ENCODE measurements around the gene ANKS1B. TPM values are rescaled to one million over a fixed set of nuclear protein-coding genes. Genes with fewer than 3 reads are reported as not detected.

Gene ANKS1B
- total RNA-seq, 1 experiment from 2014 or later = 0.54 TPM

- Histone ChIP-seq H3K9me2 (ENCODE audit: insufficient read depth) (no peaks in the 10 kb centered on the region), H2AFZ (ENCODE audit: low read depth, low read length, poor library complexity, severe bottlenecking) (no peak overlapping the region), H3K4me3 (replicated peaks in 1 of 2; ENCODE audit: low read depth in 1 of 2, low read length in 2 of 2) (no peak overlapping the region), H3K4me1 (ENCODE audit: control insufficient read depth in 1 of 2, insufficient read depth in 2 of 2, low read length in 2 of 2) (no peaks in the 10 kb centered on the region), H3K27ac (ENCODE audit: low read depth, low read length) (no peak overlapping the region), H3K27me3 (ENCODE audit: insufficient read depth, low read length) (no peaks in the 10 kb centered on the region), H3K36me3 (ENCODE audit: control insufficient read depth in 1 of 2, insufficient read depth in 2 of 2, low read length in 2 of 2) (no peaks in the 10 kb centered on the region), H4K20me1 (ENCODE audit: insufficient read depth) (no peaks in the 10 kb centered on the region), H3K9ac (ENCODE audit: low read length) (no peak overlapping the region), H3K4me2 (ENCODE audit: low read length) (no peak overlapping the region), H3K9me3 (ENCODE audit: control insufficient read depth in 1 of 2, insufficient read depth in 1 of 2, low read depth in 1 of 2, low read length in 2 of 2) (no peaks in the 10 kb centered on the region), H3K79me2 (ENCODE audit: insufficient read depth, low read length) (no peaks in the 10 kb centered on the region)
- ChIA-PET RAD21 (ENCODE audit: low non-redundant PET in 1 of 2, low total read pairs in 2 of 2, uncharacterized antibody in 2 of 2, unreplicated experiment in 2 of 2) (no interaction called here), CTCF (no interaction called here), POLR2A (no interaction called here)
- BruUV-seq (replicated peaks) = no TSS peak
- no peak for ATAC-seq
- DNase-seq (ENCODE audit: low read depth, low spot score) = no peak
- intact Hi-C loops (cut with micrococcal nuclease) = no loop called here
- TF ChIP-seq EZH2 (IDR thresholded peaks at IDR 0.05) = no peak
- no peak for TF ChIP-seq MAX (IDR thresholded peaks at IDR 0.05)
- TF ChIP-seq POLR2A (IDR thresholded peaks at IDR 0.05; ENCODE audit: borderline replicate concordance, extremely low read depth, insufficient read depth, insufficient read length) = no peak
- no peak for TF ChIP-seq ZFX (IDR thresholded peaks at IDR 0.05)
- TF ChIP-seq POLR2AphosphoS5 (IDR thresholded peaks at IDR 0.05; ENCODE audit: low read depth, low read length) = no peak
- no peak for TF ChIP-seq ATF3 (IDR thresholded peaks at IDR 0.05)
- no peak for TF ChIP-seq ZBTB33 (IDR thresholded peaks at IDR 0.05; ENCODE audit: extremely low read depth, insufficient replicate concordance, low read length)
- no peak for TF ChIP-seq SP1 (IDR thresholded peaks at IDR 0.05; ENCODE audit: low read depth)
- no peak for TF ChIP-seq ZNF274 (IDR thresholded peaks at IDR 0.05; ENCODE audit: low read depth, low read length)
- TF ChIP-seq EGR1 (IDR thresholded peaks at IDR 0.05; ENCODE audit: low read depth) = no peak
- no peak for TF ChIP-seq JUND (IDR thresholded peaks at IDR 0.05)
- TF ChIP-seq TCF7L2 (IDR thresholded peaks at IDR 0.05; ENCODE audit: borderline replicate concordance, extremely low read depth, insufficient read depth, insufficient read length) = no peak
- no peak for TF ChIP-seq CEBPB (IDR thresholded peaks at IDR 0.05; ENCODE audit: low read depth)
Observed at GRCh38 chr12:99192489-99192888, 792.2 kb downstream of the ANKS1B start.

All from HCT116 (cell line).